K562 (cell line): Measurements from ENCODE around the gene CASP6. TPM values are rescaled to one million over a fixed set of nuclear protein-coding genes. Genes with fewer than 3 reads are reported as not detected.

Source experiments
- ATAC-seq: fragments of 200-7000 bp; cut with Tn5 transposase; 3 replicates; pipeline ENCODE4 v1.9.1; 2020; ENCODE audit warnings: moderate library complexity
- BruUV-seq: library from RNA; stranded (reverse); fragments of 400-500 nt; replicated peaks from 2 replicates; lab custom pipeline; 2021; lab: Mats Ljungman, UMichigan
- CTCF ChIA-PET: fragments of 300-600 bp; formaldehyde crosslinking; extraction: SDS; loops from one replicate; lab custom pipeline; 2021; ENCODE audit warnings: low intra/inter-chr PET ratio; lab: Yijun Ruan, JAX
- POLR2A ChIA-PET: fragments of 300-600, 350-650 bp; sonication (Branson Sonifier 250); formaldehyde crosslinking; extraction: SDS; loops from one replicate; lab custom pipeline; 2021; ENCODE audit warnings: antibody characterized with exemption, inconsistent platforms; lab: Yijun Ruan, JAX
- DNase-seq, 4 experiments: peaks; one replicate each; pipeline versions ENCODE4 v3.0.0 to v3.0.0-alpha.2; 2011 to 2018; ENCODE audit warnings: low spot score in 3 of 4, mixed read lengths in 3 of 4; ENCODE audit errors: extremely low read depth in 1 of 4
- FAIRE-seq: peaks from 2 replicates; lab custom pipeline; 2011; peaks lifted over from hg19 to GRCh38; lab: Jason Lieb, UNC
- H2AFZ ChIP-seq: 2 replicates; pipeline ENCODE4 v1.6.0; 2011; ENCODE audit warnings: low read depth, low read length, control low read depth, inconsistent platforms
- H3K27ac ChIP-seq: fragments of 200-600 bp; 3 replicates; pipeline ENCODE4 v1.8.0; 2011; ENCODE audit warnings: low read depth, mild to moderate bottlenecking, control low read depth, inconsistent platforms, low read length, moderate library complexity, mixed read lengths; ENCODE audit errors: extremely low read depth
- H3K27me3 ChIP-seq, 2 experiments: fragments of 300-600 bp in 1 of 2; 2 replicates in 1 of 2; 3 replicates in 1 of 2; pipeline versions ENCODE4 v1.6.0 to v1.8.0; 2011; ENCODE audit warnings: inconsistent platforms in 2 of 2, low read length in 2 of 2, mild to moderate bottlenecking in 1 of 2, mixed read lengths in 1 of 2, moderate library complexity in 1 of 2; ENCODE audit not compliant: control insufficient read depth in 2 of 2, insufficient read depth in 2 of 2
- H3K36me3 ChIP-seq: fragments of 300-600 bp; 3 replicates; pipeline ENCODE4 v1.8.0; 2011; ENCODE audit warnings: mild to moderate bottlenecking, low read length, inconsistent platforms; ENCODE audit not compliant: control insufficient read depth, insufficient read depth
- H3K4me1 ChIP-seq, 2 experiments: fragments of 200-600 bp in 1 of 2; replicated peaks in 1 of 2; 2 replicates in 1 of 2; 3 replicates in 1 of 2; pipeline versions ENCODE4 v1.5.1 to v1.8.0; 2011; ENCODE audit warnings: inconsistent platforms in 2 of 2, low read length in 2 of 2, mild to moderate bottlenecking in 1 of 2, mixed read lengths in 1 of 2, moderate library complexity in 1 of 2; ENCODE audit not compliant: control insufficient read depth in 2 of 2, insufficient read depth in 2 of 2
- H3K4me2 ChIP-seq: 2 replicates; pipeline ENCODE4 v1.6.1; 2011; ENCODE audit warnings: low read length, control low read depth, inconsistent platforms, mixed read lengths; ENCODE audit not compliant: insufficient read depth
- H3K4me3 ChIP-seq: fragments of 200-600 bp; sonication (generic), shearing (Covaris generic); 2 replicates; pipeline ENCODE4 v1.5.1; 2016; ENCODE audit warnings: control low read depth, inconsistent platforms
- H3K79me2 ChIP-seq: fragments of 200-600 bp; 3 replicates; pipeline ENCODE4 v1.8.0; 2011; ENCODE audit warnings: low read length, inconsistent platforms; ENCODE audit not compliant: control insufficient read depth, insufficient read depth
- H3K9ac ChIP-seq, 2 experiments: 2 replicates each; pipeline versions ENCODE4 v1.6.0 to v1.6.1; 2011; ENCODE audit warnings: low read depth in 2 of 2, low read length in 2 of 2, control low read depth in 1 of 2, inconsistent platforms in 1 of 2, mild to moderate bottlenecking in 1 of 2, mixed read lengths in 1 of 2; ENCODE audit not compliant: insufficient read depth in 1 of 2
- H3K9me1 ChIP-seq: one replicate; pipeline ENCODE4 v1.6.0; 2011; ENCODE audit warnings: inconsistent platforms, mild to moderate bottlenecking, low read length, moderate library complexity; ENCODE audit not compliant: control insufficient read depth, insufficient read depth
- H3K9me3 ChIP-seq: replicated peaks from 2 replicates; pipeline ENCODE4 v1.5.1; 2011; ENCODE audit warnings: low read depth, low read length, inconsistent platforms; ENCODE audit not compliant: control insufficient read depth, insufficient read depth
- H4K20me1 ChIP-seq: replicated peaks from 2 replicates; pipeline ENCODE4 v1.6.1; 2011; ENCODE audit warnings: low read length, inconsistent platforms, mixed read lengths; ENCODE audit not compliant: control insufficient read depth, insufficient read depth
- CBFA2T3 ChIP-seq: fragments of 450-650 bp; IDR thresholded peaks from 2 replicates; pipeline ENCODE4 v1.6.1; 2017
- CHD4 ChIP-seq: fragments of 200-600 bp; sonication (generic); IDR thresholded peaks from 3 replicates; pipeline ENCODE4 v1.6.1; 2012; ENCODE audit warnings: low read depth, mild to moderate bottlenecking, mixed read lengths, low read length, inconsistent platforms; ENCODE audit not compliant: insufficient read depth, insufficient replicate concordance, poor library complexity, severe bottlenecking
- JUND ChIP-seq, 2 experiments: IDR thresholded peaks; 2 replicates in 1 of 2; 3 replicates in 1 of 2; pipeline ENCODE4 v1.6.1; 2011; ENCODE audit warnings: borderline replicate concordance in 2 of 2, low read depth in 2 of 2, low read length in 2 of 2, improper control_type of control experiment in 1 of 2, missing biosample characterization in 1 of 2, missing genetic modification characterization in 1 of 2, missing genetic modification reagents in 1 of 2
- PHTF2 ChIP-seq: fragments of 250-450 bp; sonication (Bioruptor Pico); IDR thresholded peaks from 2 replicates; pipeline ENCODE4 v1.5.0; 2021; ENCODE audit warnings: mild to moderate bottlenecking
- RCOR1 ChIP-seq, 2 experiments: IDR thresholded peaks; 2 replicates each; pipeline ENCODE4 v1.6.1; 2012; ENCODE audit warnings: low read depth in 2 of 2, low read length in 2 of 2, borderline replicate concordance in 1 of 2, improper control_type of control experiment in 1 of 2
- SIRT6 ChIP-seq: IDR thresholded peaks from one replicate; pipeline ENCODE4 v1.6.1; 2012; ENCODE audit warnings: low read depth, mild to moderate bottlenecking, control low read depth, inconsistent platforms, low read length, moderate library complexity
- SMARCA5 ChIP-seq: fragments of 450-650 bp; IDR thresholded peaks from 2 replicates; pipeline ENCODE4 v1.6.1; 2016
- TFAM ChIP-seq: fragments of 250-450 bp; sonication (Bioruptor Pico); conservative IDR thresholded peaks from 2 replicates; pipeline ENCODE4 v1.5.0; 2021; ENCODE audit warnings: mild to moderate bottlenecking, moderate library complexity
- ZFP30 ChIP-seq: fragments of 250-450 bp; sonication (Bioruptor Pico); IDR thresholded peaks from 2 replicates; pipeline ENCODE4 v1.8.0; 2022; ENCODE audit warnings: moderate library complexity, mild to moderate bottlenecking, inconsistent platforms, borderline replicate concordance
- WGBS: fragments of 100-300 bp; shearing (Covaris generic); methylation state at CpG from one replicate; pipeline ENCODE4 v1.1.6; 2016; ENCODE audit warnings: low coverage, mixed read lengths; ENCODE audit not compliant: insufficient coverage; ENCODE audit errors: missing lambda C conversion rate; 5-methylcytosine and 5-hydroxymethylcytosine counted together
- in situ Hi-C: fragments of 300-500 bp; cut with MboI; formaldehyde crosslinking; loops from 4 replicates; pipeline ENCODE4 v1.15.0; 2018; ENCODE audit warnings: inconsistent platforms, mixed read lengths
- intact Hi-C: fragments of 100-400 bp; cut with micrococcal nuclease; formaldehyde crosslinking; loops from 2 replicates; pipeline ENCODE4 v1.14.2; 2022
- polyA plus RNA-seq, 8 experiments: library from polyadenylated mRNA; depleted of rRNA in 4 of 8; stranded (reverse) in 5 of 8; unstranded in 3 of 8; fragments of >200 nt; fragmentation: Nextera tagmentation in 2 of 8; fragmentation: Illumina TruSeq in 1 of 8; extraction: Ambion mirVana in 2 of 8; extraction: Trizol in 1 of 8; gene quantifications; 2 replicates each; pipeline versions ENCODE4 v1.2.1 to v1.2.3, GENCODE V29; 2011 to 2014; ENCODE audit warnings: inconsistent platforms in 1 of 8, missing spikeins in 1 of 8
- total RNA-seq, 7 experiments: library from RNA; depleted of rRNA in 6 of 7; stranded (reverse); fragments of >200 nt in 6 of 7; fragmentation: Illumina TruSeq in 2 of 7; extraction: Trizol in 2 of 7; gene quantifications; 2 replicates each; pipeline versions ENCODE4 v1.2.1 to v1.2.3, GENCODE V29; 2011 to 2021; ENCODE audit warnings: low replicate concordance in 1 of 7
- TF ChIP-seq, protein P1 (sequence below): fragments of 250-450 bp; sonication (Bioruptor Pico); IDR thresholded peaks from 2 replicates; pipeline ENCODE4 v1.4.0; 2020; ENCODE audit warnings: mild to moderate bottlenecking
- TF ChIP-seq, protein P2 (sequence below), 2 experiments: fragments of 150-350 bp in 1 of 2; IDR thresholded peaks; 2 replicates each; pipeline ENCODE4 v1.6.1; 2012 to 2016; ENCODE audit warnings: low read depth in 2 of 2, low read length in 2 of 2, mild to moderate bottlenecking in 1 of 2, moderate library complexity in 1 of 2
- TF ChIP-seq, protein P3 (sequence below): sonication (generic); formaldehyde crosslinking; IDR thresholded peaks from 2 replicates; pipeline ENCODE4 v1.9.0; 2022; ENCODE audit warnings: mild to moderate bottlenecking, missing genetic modification reagents

Gene CASP6
- total and polyA plus RNA-seq, 9 of the 15 experiments (the other 6 are each of a cell fraction or from before 2014, with no cell fraction given) = 20.8 to 72.7 (median 39.1) TPM

DNA sequence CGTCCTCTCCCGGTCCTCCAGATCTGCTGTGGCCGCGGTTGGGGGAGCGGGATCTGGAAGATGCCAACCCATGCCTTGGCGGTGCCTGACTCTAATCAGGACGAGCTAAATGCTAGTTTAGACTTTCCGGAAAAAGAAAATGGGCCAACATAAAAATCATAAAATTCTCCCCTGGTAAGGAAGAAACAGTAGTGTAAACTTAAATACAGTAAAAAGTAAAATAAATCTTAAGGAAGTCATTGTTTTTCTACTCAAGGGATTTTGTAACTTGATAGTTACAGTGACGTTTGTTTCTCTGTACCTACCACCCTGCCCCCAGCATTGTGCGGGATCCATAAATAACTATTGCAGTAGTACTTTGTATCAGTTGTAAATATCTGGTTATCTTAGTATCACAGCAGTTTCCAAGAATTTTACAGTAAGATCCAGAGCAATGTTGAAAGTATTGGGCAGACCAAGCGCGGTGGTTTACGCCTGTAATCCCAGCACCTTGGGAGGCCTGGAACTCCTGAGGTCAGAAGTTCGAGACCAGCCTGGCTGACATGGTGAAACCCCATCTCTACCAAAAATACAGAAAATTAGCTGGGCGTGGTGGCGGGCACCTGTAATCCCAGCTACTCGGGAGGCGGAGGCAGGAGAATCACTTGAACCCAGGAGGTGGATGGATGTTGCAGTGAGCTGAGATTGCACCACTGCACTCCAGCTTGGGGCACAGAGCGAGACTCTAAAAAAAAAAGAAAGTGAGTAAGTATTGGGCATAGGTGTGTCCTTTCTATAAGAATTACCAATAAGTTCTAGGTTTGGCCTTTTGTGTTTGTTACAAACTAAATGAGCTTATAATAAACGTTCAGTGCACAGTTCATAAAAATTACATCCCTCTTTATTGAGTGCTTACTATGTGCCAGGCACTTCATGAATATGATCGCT, 27.6 kb upstream of the CASP6 start:
- Histone ChIP-seq H3K9me1 (no peaks in the 10 kb centered on the region), H3K79me2 (peaks cover 40% of the 10 kb centered on the region), H3K4me1 (peaks cover 16 to 37% of the 10 kb centered on the region in 2 experiments), H3K36me3 (peaks cover 14% of the 10 kb centered on the region; the same call in 2 of the 3 replicates), H3K4me2 (peak overlapping the region; percentile 90), H3K4me3 (peak overlapping the region; percentile 81), H3K27ac (peak overlapping the region; percentile 89), H3K9ac (peak overlapping the region; percentile 83 to 94), H3K9me3 (no peaks in the 10 kb centered on the region), H3K27me3 (no peaks in the 10 kb centered on the region), H2AFZ (peak overlapping the region; percentile 99), H4K20me1 (0 out of 2 replicates have a peak, but pooled peaks cover 3% of the 10 kb centered on the region)
- WGBS = 25% methylated on average over 21 of the region's 21 CpGs
- no TSS peak for BruUV-seq
- CTCF ChIA-PET = no interaction called here
- DNase-seq = peak in 2 of 4 experiments; percentile 15 to 50
- intact Hi-C loops (no loop called here), in situ Hi-C loops (no loop called here)
- FAIRE-seq = no peak
- POLR2A ChIA-PET = interaction anchor here (0.8 to 3.4 kb wide), 5 partner anchors 10 to 89 kb away, joined by 3 to 14 read pairs (median 4); no protein-coding TSS in a partner anchor
- ATAC-seq = peak; percentile 17; the same call in 2 of the 3 replicates
- TF ChIP-seq, protein P1, sequence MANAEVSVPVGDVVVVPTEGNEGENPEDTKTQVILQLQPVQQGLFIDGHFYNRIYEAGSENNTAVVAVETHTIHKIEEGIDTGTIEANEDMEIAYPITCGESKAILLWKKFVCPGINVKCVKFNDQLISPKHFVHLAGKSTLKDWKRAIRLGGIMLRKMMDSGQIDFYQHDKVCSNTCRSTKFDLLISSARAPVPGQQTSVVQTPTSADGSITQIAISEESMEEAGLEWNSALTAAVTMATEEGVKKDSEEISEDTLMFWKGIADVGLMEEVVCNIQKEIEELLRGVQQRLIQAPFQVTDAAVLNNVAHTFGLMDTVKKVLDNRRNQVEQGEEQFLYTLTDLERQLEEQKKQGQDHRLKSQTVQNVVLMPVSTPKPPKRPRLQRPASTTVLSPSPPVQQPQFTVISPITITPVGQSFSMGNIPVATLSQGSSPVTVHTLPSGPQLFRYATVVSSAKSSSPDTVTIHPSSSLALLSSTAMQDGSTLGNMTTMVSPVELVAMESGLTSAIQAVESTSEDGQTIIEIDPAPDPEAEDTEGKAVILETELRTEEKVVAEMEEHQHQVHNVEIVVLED (CRISPR knock-in tag) = peak; percentile 15; the same call in 1 of the 2 replicates
- TF ChIP-seq PHTF2 (CRISPR knock-in tag) (no peak), JUND (IDR thresholded peaks at IDR 0.05; ENCODE audit: borderline replicate concordance, low read depth, low read length) (0 out of 2 replicates have a peak, but pooled peaks have one; percentile 5), JUND (tag; IDR thresholded peaks at IDR 0.05; ENCODE audit: borderline replicate concordance, low read depth, low read length) (no peak; the same call in 2 of the 3 replicates), CHD4 (peak; percentile 8), RCOR1 (IDR thresholded peaks at IDR 0.05; ENCODE audit: borderline replicate concordance in 1 of 2, low read depth in 2 of 2, low read length in 2 of 2) (peak in 1 of 2 experiments; percentile 67; a peak in 1 of 4 replicates), SMARCA5 (no peak), ZFP30 (CRISPR knock-in tag) (no peak), TFAM (no peak), CBFA2T3 (peak; percentile 46; the same call in 1 of the 2 replicates), SIRT6 (no peak)
- TF ChIP-seq, protein P2, sequence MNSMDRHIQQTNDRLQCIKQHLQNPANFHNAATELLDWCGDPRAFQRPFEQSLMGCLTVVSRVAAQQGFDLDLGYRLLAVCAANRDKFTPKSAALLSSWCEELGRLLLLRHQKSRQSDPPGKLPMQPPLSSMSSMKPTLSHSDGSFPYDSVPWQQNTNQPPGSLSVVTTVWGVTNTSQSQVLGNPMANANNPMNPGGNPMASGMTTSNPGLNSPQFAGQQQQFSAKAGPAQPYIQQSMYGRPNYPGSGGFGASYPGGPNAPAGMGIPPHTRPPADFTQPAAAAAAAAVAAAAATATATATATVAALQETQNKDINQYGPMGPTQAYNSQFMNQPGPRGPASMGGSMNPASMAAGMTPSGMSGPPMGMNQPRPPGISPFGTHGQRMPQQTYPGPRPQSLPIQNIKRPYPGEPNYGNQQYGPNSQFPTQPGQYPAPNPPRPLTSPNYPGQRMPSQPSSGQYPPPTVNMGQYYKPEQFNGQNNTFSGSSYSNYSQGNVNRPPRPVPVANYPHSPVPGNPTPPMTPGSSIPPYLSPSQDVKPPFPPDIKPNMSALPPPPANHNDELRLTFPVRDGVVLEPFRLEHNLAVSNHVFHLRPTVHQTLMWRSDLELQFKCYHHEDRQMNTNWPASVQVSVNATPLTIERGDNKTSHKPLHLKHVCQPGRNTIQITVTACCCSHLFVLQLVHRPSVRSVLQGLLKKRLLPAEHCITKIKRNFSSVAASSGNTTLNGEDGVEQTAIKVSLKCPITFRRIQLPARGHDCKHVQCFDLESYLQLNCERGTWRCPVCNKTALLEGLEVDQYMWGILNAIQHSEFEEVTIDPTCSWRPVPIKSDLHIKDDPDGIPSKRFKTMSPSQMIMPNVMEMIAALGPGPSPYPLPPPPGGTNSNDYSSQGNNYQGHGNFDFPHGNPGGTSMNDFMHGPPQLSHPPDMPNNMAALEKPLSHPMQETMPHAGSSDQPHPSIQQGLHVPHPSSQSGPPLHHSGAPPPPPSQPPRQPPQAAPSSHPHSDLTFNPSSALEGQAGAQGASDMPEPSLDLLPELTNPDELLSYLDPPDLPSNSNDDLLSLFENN (IDR thresholded peaks at IDR 0.05; ENCODE audit: low read depth in 2 of 2, low read length in 2 of 2) = no peak
- TF ChIP-seq, protein P3, sequence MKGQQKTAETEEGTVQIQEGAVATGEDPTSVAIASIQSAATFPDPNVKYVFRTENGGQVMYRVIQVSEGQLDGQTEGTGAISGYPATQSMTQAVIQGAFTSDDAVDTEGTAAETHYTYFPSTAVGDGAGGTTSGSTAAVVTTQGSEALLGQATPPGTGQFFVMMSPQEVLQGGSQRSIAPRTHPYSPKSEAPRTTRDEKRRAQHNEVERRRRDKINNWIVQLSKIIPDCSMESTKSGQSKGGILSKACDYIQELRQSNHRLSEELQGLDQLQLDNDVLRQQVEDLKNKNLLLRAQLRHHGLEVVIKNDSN (CRISPR knock-in tag) = no peak
